Hematopoietic multipotent progenitor cell treated with erythropoietin and hydrocortisone succinate and interleukin-3 and kit ligand, for 15 days (in vitro differentiated cells): Measurements from ENCODE around the gene SPDYE2B.
"Not testable (repeated sequence)": the region's sequence is repeated elsewhere in the genome, so short reads cannot be mapped to it uniquely, and the experiment has no call there.

ENCODE experiments used
- DNase-seq: peaks from one replicate; pipeline ENCODE4 v3.0.0-alpha.2; 2015; ENCODE audit warnings: low spot score

Gene SPDYE2B

GRCh38 chr7:102642691-102643090 is 7.4 kb upstream of the SPDYE2B start, which contains the start of gene UPK3BL1:
TSS of gene UPK3BL1 (minus strand) at chr7:102642791. CDS start at chr7:102642741, 50 bp downstream.
- not testable (repeated sequence) for DNase-seq

GRCh38 chr7:102643404-102643803 is 6.7 kb upstream of the SPDYE2B start:
- DNase-seq, result not testable (repeated sequence)

- not testable (repeated sequence) for DNase-seq
Observed at GRCh38 chr7:102647813-102648212, 2.3 kb upstream of the SPDYE2B start.

DNA sequence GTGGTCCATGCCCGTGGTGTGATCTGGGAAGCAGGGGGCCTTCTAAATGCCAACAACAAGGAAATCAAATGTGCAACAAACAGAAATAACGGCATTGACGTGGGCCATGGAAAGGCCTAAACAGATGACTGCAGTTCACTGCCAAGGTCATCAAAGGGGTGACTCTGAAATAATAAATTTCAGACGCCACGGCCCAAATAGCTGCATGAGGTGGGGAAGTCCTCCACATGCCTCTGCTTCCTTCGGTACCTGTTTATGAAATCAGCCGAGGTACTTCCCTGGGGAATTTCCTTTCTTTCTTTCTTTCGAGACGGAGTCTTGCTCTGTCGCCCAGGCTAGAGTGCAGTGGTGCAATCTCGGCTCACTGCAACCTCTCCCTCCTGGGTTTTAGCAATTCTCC is 14.6 kb downstream of the SPDYE2B start:
- DNase-seq, result not testable (repeated sequence)

GRCh38 chr7:102666850-102667249 is 16.7 kb downstream of the SPDYE2B start:
- DNase-seq, result not testable (repeated sequence)

DNA sequence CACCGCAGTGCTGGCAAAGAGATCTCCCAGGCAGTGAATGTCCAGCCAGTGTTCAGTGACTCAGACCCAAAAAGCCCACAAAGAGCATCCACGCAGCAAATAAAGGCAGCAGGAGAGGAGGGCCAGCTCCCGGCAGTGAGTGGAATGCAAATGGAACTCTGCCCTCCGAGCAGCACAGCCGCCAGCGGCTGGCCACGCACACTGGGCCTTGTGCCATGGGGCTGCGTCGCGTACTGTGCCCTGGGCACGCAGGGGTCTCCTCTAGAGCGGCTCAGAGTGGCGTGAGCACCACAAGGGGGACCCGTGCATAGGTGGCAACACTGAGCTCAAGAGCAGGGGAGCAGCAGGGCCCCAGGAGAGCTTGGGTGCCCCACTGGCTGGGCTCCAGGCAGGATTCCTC is 17.4 kb downstream of the SPDYE2B start:
- not testable (repeated sequence) for DNase-seq

- DNase-seq, result not testable (repeated sequence)
Observed at GRCh38 chr7:102671166-102671955, 21.2 kb downstream of the SPDYE2B start, which contains the start of gene POLR2J2. TSS of gene POLR2J2 (minus strand) at chr7:102671663. CDS start at chr7:102671601, 62 bp downstream.

GRCh38 chr7:102671956-102672307 is 21.8 kb downstream of the SPDYE2B start:
- DNase-seq, result not testable (repeated sequence)

DNA sequence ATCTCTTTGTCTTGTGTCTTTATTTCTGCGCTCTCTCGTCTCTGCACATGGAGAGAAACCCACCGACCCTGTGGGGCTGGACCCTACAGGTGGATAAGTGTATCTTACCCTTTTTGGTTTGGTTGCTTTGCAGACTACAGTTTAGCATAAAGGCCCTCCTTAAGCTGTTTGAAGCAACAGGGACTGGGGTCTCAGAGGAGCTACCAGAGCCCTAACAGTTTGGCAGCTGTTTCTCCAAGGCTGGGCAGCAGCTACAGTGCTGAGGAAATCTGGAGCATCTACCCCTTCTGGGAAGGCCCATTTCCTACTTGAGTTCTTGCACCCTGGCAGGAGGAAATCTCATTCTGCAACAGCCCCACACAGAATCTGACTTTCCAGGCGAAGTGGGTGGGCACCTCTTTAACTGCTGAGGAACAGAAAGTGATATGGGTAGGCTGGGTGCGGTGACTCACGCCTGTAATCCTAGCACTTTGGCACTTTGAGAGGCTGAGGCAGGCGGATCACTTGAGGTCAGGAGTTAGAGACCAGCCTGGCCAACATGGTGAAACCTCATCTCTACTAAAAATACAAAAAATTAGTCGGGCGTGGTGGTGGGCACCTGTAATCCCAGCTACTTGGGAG is 23.4 kb downstream of the SPDYE2B start:
- DNase-seq, result not testable (repeated sequence)

DNA sequence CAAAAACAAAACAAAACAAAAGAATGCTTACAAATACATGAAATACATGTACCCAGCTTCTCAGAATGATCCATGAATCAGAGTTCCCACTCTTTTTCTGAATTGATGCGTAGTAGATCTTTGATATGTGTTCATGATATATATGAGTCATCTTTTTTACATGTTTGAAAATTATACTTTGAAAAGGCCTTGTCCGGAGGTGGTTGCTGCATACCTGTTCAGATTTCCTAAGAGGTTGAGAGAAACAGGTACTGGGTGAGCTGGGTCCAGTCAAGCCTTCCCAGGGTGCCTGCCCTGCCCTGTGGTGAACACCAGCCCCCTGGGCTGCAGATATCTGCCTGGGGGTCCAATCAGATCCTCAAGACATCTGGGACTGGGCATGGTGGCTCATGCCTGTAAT is 25.4 kb downstream of the SPDYE2B start:
- DNase-seq, result not testable (repeated sequence)

DNA sequence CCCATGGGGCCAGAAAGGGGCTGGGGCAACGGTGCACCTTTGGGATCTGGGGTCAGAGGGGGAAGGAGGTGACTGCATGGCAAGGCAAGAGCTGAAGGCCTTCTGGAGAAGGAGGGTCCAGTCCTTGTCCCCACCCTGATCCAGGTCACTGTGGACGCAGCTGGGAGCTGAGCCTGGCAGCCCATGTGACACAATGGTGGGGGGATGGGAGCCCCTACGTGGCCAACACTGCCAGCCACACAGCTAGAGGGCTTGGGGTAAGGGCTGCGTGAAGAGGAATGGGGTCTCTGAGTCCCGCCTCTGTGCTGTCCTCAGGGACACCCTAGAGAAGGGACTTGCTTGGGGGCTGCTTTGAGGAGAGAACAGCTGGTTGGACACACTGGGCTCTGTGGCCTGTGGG is 30.7 kb downstream of the SPDYE2B start:
- DNase-seq, result not testable (repeated sequence)

DNA sequence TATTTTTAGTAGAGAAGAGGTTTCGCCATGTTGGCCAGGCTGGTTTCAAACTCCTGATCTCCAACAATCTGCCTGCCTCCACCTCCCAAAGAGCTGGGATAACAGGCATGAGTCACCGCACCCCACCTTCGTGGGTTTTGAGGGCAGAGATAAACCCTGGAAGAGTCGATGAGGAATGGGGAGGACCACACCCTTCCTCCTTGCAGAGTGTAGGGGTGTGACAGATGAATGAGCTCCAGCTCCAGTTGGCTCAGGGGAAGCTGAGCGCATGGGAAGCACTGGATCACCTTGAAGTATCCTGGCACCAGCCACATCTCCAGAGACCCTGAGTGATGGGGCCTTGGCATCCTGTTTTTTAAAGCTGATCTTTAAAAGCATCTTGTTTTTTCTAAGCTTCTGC is 32.4 kb downstream of the SPDYE2B start:
- DNase-seq, result not testable (repeated sequence)

GRCh38 chr7:102688299-102689036 is 38.3 kb downstream of the SPDYE2B start:
- DNase-seq, result not testable (repeated sequence)

DNA sequence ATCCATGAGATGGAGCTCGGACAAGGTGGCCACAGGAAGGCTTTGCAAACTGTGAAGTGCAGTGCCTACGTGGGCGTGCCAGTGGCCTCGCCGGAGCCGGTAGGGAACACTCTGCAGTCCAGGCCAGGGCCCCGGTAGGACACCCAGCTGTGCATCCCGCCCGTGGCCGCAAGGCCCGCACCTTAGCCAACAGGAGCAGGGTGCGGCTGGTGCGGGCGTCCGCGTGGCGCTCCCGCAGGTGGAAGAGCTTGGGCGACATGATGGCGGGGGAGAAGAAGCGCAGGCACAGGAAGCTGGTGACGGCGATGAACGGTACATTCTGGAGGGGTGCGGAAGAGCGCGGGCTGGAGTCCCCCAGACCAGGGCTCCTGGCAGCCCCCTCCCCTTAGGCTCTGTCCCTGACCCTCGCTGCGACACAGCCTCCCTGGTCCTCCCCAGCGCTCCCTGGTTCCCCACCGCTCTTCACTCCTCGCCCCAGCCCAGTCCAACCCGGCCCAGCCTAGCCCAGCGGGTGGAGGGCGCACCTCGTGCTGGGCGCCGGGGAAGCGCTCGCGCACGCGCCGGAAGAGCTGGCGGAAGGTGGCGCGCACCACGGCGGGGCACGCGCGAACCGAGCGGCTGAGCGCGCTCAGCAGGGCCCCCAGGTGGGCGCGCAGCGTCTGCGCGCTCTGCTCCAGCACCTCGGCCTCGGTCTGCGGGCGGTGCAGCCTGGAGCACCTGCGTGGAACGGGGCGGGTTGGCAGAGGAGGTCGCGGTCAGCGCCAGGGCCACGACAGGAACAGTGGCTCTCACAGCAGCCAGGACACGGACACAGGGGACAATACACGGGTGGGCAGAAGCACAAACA is 39.5 kb downstream of the SPDYE2B start:
- not testable (repeated sequence) for DNase-seq

DNA sequence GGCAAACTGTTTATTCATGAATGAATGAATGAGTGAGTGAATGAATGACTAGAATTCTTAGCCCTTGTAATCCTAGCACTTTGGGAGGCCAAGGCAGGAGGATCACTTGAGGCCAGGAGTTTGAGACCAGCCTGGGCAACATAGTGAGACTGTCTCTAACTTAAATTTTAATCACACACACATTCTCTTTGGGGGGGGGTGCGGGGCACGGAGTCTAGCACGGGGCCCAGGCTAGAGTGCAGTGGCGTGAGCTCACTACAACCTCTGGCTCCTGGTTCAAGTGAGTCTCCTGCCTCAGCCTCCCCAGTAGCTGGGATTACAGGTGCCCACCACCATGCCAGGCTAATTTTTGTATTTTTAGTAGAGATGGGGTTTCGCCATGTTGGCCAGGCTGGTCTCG is 40.5 kb downstream of the SPDYE2B start:
- DNase-seq, result not testable (repeated sequence)

DNA sequence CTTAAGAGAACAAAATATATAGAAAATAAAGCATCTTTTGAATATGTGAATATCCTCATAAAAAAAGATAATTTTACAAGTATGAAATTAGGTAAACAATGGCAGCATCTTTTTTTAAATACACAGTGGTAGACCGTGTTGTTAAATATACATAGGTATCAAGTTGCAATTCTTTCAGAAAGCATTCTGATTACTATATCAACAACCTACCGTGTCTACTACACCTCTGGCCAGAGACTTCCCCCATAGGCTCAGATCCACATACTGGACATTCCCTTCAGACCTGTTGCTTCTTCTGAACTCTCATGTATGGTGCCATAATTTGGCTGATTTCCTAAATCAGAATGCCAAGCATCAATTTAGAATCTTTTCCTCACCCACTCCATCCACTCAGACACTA is 43.9 kb downstream of the SPDYE2B start:
- DNase-seq, result not testable (repeated sequence)

DNA sequence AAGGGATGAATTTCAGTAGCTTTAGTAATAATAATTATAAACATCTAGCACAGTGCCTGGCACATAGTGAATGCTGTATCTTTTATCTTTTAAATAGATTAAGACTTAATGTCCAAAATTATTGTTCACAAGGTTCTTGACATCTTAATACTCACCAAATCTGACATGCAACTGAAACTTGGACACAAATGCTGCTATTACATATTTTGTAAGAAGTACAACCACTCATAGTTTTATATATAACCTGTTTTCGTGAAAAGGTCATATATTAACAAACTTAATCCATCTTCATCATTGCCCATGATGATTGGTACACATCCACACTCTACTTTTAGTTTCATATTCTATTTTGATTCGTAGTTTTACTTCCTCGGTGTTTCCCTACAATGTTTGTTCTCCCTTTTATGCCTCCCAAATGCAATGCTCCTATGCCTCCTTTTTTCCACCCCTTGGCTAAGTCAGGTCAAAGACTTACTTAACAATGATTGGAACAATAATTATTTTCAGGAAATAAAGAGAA is 45.0 kb downstream of the SPDYE2B start:
- DNase-seq, result not testable (repeated sequence)

- not testable (repeated sequence) for DNase-seq
Observed at GRCh38 chr7:102696009-102696408, 45.9 kb downstream of the SPDYE2B start.

- not testable (repeated sequence) for DNase-seq
Observed at GRCh38 chr7:102697642-102698512, 47.8 kb downstream of the SPDYE2B start.
